OCI-LY3 (cell line): Measurements from ENCODE around the gene CCDC185.

ENCODE experiments used
- H2AFZ ChIP-seq: fragments of 200-600, 300-600 bp; shearing (Covaris generic); 2 replicates; pipeline ENCODE4 v1.6.0; 2014; ENCODE audit warnings: antibody characterized with exemption, low read depth, low read length
- H3K27ac ChIP-seq: fragments of 200-600, 300-600 bp; sonication (generic); 2 replicates; pipeline ENCODE4 v1.5.1; 2014; ENCODE audit warnings: mild to moderate bottlenecking, low read length, moderate library complexity, mixed read lengths
- H3K27me3 ChIP-seq: fragments of 200-600, 300-600 bp; sonication (generic); 2 replicates; pipeline ENCODE4 v1.6.1; 2014; ENCODE audit warnings: low read depth, low read length, mixed read lengths
- H3K36me3 ChIP-seq: fragments of 200-600, 300-600 bp; sonication (generic); replicated peaks from 2 replicates; pipeline ENCODE3; 2014; ENCODE audit warnings: low read depth, low read length, mixed read lengths
- H3K4me1 ChIP-seq: fragments of 300-600, 200-600 bp; sonication (generic); 2 replicates; pipeline ENCODE4 v1.6.1; 2014; ENCODE audit warnings: low read length, mixed read lengths
- H3K4me2 ChIP-seq: fragments of 200-600, 300-600 bp; sonication (generic); 2 replicates; pipeline ENCODE4 v1.6.1; 2014; ENCODE audit warnings: low read length, mixed read lengths
- H3K4me3 ChIP-seq: fragments of 300-600, 200-600 bp; sonication (generic); 2 replicates; pipeline ENCODE4 v1.5.1; 2014; ENCODE audit warnings: antibody characterized with exemption, mild to moderate bottlenecking, low read length, moderate library complexity
- H3K79me2 ChIP-seq: fragments of 300-600, 200-600 bp; shearing (Covaris generic); 2 replicates; pipeline ENCODE4 v1.6.1; 2014; ENCODE audit warnings: mild to moderate bottlenecking, low read length, mixed read lengths
- H3K9ac ChIP-seq: fragments of 300-600, 200-600 bp; shearing (Covaris generic); 2 replicates; pipeline ENCODE4 v1.6.0; 2014; ENCODE audit warnings: mild to moderate bottlenecking, low read length, moderate library complexity
- H3K9me3 ChIP-seq: fragments of 200-600, 300-600 bp; shearing (Covaris generic); 2 replicates; pipeline ENCODE4 v1.6.1; 2014; ENCODE audit warnings: low read length, mixed read lengths; ENCODE audit not compliant: insufficient read depth
- H4K20me1 ChIP-seq: fragments of 200-600, 300-600 bp; sonication (generic); 2 replicates; pipeline ENCODE4 v1.6.1; 2016; ENCODE audit warnings: low read length, mixed read lengths; ENCODE audit not compliant: insufficient read depth
- CTCF ChIP-seq: fragments of 200-600, 300-600 bp; sonication (generic); IDR thresholded peaks from 2 replicates; pipeline ENCODE4 v1.5.1; 2014; ENCODE audit warnings: antibody characterized with exemption, low read length, low read depth
- EZH2phosphoT487 ChIP-seq: fragments of 200-600 bp; shearing (Covaris generic); IDR thresholded peaks from 2 replicates; pipeline ENCODE4 v1.6.1; 2018; ENCODE audit warnings: antibody characterized with exemption, mixed run types, low read depth

CCDC185 gene

GRCh38 chr1:223350361-223350908, 42.8 kb upstream of the CCDC185 start:
- Histone ChIP-seq H3K4me1 (no peaks in the 10 kb centered on the region), H2AFZ (no peak overlapping the region), H3K4me3 (no peak overlapping the region), H3K79me2 (no peaks in the 10 kb centered on the region), H4K20me1 (no peaks in the 10 kb centered on the region), H3K27ac (no peak overlapping the region), H3K36me3 (no peaks in the 10 kb centered on the region), H3K27me3 (peaks cover 16% of the 10 kb centered on the region; the same call in 1 of the 2 replicates), H3K9ac (no peak overlapping the region), H3K4me2 (no peak overlapping the region), H3K9me3 (no peaks in the 10 kb centered on the region)
- no peak for TF ChIP-seq EZH2phosphoT487
- no peak for TF ChIP-seq CTCF

- Histone ChIP-seq H3K27me3 (peaks cover 16% of the 10 kb centered on the region; the same call in 1 of the 2 replicates), H3K4me2 (no peak overlapping the region), H3K79me2 (no peaks in the 10 kb centered on the region), H2AFZ (no peak overlapping the region), H4K20me1 (no peaks in the 10 kb centered on the region), H3K4me3 (no peak overlapping the region), H3K9me3 (no peaks in the 10 kb centered on the region), H3K4me1 (no peaks in the 10 kb centered on the region), H3K27ac (no peak overlapping the region), H3K9ac (no peak overlapping the region), H3K36me3 (no peaks in the 10 kb centered on the region)
- no peak for TF ChIP-seq CTCF
- TF ChIP-seq EZH2phosphoT487: no peak
Observed at GRCh38 chr1:223352944-223353343, 40.3 kb upstream of the CCDC185 start.

GRCh38 chr1:223353939-223354338, 39.3 kb upstream of the CCDC185 start:
- Histone ChIP-seq H3K9me3 (no peaks in the 10 kb centered on the region), H3K27me3 (peaks cover 24% of the 10 kb centered on the region), H3K4me2 (no peak overlapping the region), H3K9ac (no peak overlapping the region), H2AFZ (no peak overlapping the region), H3K36me3 (no peaks in the 10 kb centered on the region), H3K79me2 (no peaks in the 10 kb centered on the region), H3K4me3 (no peak overlapping the region), H4K20me1 (no peaks in the 10 kb centered on the region), H3K4me1 (no peaks in the 10 kb centered on the region), H3K27ac (no peak overlapping the region)
- no peak for TF ChIP-seq EZH2phosphoT487
- no peak for TF ChIP-seq CTCF

- Histone ChIP-seq H3K4me1 (no peaks in the 10 kb centered on the region), H3K79me2 (no peaks in the 10 kb centered on the region), H3K4me3 (no peak overlapping the region)
Observed at GRCh38 chr1:223355699-223356098, 37.5 kb upstream of the CCDC185 start.

More at GRCh38 chr1:223355699-223356098, 37.5 kb upstream of the CCDC185 start:
- Histone ChIP-seq H2AFZ (no peak overlapping the region), H3K9me3 (no peaks in the 10 kb centered on the region), H4K20me1 (no peaks in the 10 kb centered on the region), H3K9ac (no peak overlapping the region), H3K27me3 (peaks cover 38% of the 10 kb centered on the region), H3K27ac (no peak overlapping the region), H3K36me3 (no peaks in the 10 kb centered on the region), H3K4me2 (no peak overlapping the region)
- TF ChIP-seq EZH2phosphoT487 (no peak), CTCF (no peak)
